NCI-H146 (cell line): ENCODE results near the gene FLOT1.

Experiments used
- DNase-seq: peaks from one replicate; lab custom pipeline; 2025; lab: John Stamatoyannopoulos, UW

Gene FLOT1

GRCh38 chr6:30679765-30680535, 62.5 kb downstream of the FLOT1 start:
- DNase-seq, result no peak

- DNase-seq, result peak; percentile 66
These were observed 63.3 kb downstream of the FLOT1 start for GRCh38 chr6:30678964-30679726.
